Activated T-helper 1 cell treated with anti-CD3 and anti-CD28 coated beads, Interleukin-2, amount 50 U/mL, for 16 hours (primary cell): Measurements from ENCODE around the gene KIFBP.
"Not testable (repeated sequence)": the region's sequence is repeated elsewhere in the genome, so short reads cannot be mapped to it uniquely, and the experiment has no call there.

ENCODE experiments used
- DNase-seq, 2 donors: peaks; one replicate each; pipeline ENCODE4 v3.0.0-alpha.2; 2020; ENCODE audit warnings: low read depth in 1 of 2, low spot score in 1 of 2

The KIFBP gene

DNA sequence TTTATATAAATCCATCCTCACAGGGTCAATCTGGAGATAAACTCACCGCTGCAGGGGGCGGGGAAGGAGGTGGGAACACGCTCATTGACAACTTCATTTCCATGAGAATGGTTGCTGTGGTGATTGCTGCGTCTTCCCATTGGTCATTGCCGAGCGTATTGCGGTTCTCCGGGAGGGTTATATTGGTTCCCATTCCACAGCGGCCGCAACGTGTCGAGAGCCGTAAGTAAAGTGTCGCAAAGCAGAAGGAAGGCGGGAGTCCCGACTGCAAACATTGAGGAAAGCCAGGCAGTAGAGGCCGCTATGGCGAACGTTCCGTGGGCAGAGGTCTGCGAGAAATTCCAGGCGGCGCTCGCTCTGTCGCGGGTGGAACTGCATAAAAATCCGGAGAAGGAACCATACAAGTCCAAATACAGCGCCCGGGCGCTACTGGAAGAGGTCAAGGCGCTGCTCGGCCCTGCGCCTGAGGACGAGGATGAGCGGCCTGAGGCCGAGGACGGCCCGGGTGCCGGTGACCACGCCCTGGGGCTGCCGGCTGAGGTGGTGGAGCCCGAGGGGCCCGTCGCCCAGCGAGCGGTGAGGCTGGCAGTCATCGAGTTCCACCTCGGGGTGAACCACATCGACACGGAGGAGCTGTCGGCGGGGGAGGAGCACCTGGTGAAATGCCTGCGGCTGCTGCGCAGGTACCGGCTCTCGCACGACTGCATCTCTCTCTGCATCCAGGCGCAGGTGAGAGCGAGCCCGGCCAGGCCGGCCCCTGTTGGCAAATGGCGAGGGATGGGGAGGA, at the start of gene KIFBP:
KIFBP (plus strand) TSS at position 274 of the 787 bp plus-strand sequence; CDS start at position 304, 30 bp downstream.
- DNase-seq = peak; percentile 59 to 66

DNA sequence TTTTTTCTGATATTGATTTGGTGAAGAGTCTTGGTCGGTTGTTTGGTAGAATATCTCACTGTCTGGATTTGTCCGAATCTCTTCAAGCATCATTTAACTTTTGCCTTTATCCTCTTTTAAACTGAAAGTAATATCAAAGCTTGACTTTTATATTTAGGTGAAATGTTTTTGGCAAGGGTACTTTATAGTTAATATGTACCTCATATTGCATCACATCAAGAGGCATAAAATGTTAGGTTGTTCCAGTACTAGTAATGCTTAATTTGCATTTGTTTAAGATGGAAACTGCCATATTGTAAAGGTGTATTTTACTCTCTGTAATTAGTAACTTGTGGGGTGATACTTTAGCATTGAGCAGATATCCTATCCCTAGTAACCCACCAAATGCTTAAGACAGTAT, 49.7 kb upstream of the KIFBP start:
- DNase-seq = no peak

DNA sequence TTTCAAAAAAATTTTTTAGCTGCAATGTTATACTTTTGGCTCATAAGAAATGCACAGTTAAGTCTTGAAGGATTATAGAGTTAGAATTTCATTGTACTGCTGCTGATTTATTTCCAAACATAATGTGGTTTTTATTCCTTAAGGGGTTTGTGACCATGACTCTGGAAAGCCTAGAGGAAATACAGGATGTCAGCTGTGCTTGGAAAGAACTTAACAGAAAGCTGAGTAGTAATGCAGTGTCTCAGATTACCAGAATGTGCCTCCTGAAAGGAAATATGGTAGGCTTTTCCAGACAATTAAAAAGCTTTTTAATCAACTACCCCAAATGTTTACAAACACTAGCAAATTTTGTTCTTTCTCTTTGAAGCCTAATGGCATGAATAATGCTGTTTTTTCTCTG, 47.7 kb upstream of the KIFBP start:
- DNase-seq = not testable (repeated sequence)

DNA sequence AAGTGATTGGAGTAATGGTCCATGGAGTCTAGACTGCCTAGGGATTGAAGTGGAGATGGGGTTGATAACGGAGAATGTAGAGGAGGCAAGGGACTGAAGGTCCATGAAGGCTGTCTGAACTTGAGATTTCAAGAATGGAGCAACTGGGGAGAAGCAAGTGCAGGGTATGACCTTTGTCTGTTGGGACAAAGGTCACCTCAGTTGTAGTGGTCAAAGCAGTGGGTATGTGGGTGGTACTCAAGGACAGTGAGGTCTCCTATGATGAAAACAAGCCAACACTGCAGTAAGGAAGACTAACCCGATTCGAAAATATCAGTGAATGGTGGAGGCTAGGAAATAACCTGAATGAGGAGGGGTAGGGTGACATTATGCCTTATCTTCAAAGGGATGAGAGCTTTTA, 38.0 kb upstream of the KIFBP start:
- no peak for DNase-seq

- DNase-seq = no peak
These were observed 33.7 kb upstream of the KIFBP start for GRCh38 chr10:68954904-68955303.

GRCh38 chr10:68955355-68955831, 33.2 kb upstream of the KIFBP start:
- peak in 1 of 2 donors; percentile 4 for DNase-seq

DNA sequence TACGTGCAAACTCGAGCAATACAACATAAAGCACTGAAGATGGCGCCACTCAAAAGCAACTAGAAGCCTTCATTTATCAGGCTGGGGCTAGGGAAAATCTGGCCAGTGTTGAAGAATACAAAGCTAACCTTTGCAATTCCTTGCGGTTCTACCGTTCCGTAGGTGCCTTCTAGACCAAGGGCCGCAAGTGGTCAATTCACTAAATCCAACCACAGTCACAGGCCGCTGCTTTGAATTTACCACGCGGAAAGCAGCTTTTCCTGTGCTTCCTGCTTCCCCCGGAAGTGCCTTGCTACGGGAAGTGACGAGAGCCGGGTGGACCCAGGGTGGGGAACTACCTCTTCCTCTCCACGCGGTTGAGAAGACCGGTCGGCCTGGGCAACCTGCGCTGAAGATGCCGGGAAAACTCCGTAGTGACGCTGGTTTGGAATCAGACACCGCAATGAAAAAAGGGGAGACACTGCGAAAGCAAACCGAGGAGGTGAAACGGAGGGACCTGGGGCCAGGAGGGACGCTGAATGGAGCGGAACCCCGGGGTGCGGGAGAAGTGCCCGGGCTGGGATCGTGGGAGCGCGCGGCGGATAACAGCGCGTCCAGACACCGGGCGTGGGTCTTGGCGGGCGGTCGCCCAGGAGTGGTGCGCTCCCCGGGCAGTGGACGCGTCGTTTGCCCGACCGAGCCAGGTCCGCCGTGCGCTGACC, 32.6 kb upstream of the KIFBP start, which contains the start of gene DDX21:
DDX21 (plus strand) TSS at position 339 of the 701 bp plus-strand sequence; CDS start at position 395, 56 bp downstream.
- DNase-seq = peak; percentile 71 to 81

DNA sequence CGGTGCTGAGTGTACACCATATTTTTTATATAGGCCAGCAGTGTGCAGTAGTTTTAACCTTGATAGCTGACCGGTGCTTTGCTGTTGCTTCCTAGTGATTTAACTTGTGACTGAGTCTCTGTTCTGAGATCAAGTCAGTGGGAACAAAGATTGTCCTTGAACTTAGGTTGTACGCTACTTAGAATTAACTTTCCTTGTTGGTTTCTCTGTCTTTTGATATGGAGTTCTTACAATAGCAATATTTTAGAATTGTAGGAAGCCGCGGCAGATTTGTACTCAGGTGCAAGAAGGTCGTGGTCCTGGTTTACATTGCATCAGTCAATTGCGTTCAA, 31.4 kb upstream of the KIFBP start:
- DNase-seq = no peak

GRCh38 chr10:68957654-68958053, 30.9 kb upstream of the KIFBP start:
- no peak for DNase-seq

DNA sequence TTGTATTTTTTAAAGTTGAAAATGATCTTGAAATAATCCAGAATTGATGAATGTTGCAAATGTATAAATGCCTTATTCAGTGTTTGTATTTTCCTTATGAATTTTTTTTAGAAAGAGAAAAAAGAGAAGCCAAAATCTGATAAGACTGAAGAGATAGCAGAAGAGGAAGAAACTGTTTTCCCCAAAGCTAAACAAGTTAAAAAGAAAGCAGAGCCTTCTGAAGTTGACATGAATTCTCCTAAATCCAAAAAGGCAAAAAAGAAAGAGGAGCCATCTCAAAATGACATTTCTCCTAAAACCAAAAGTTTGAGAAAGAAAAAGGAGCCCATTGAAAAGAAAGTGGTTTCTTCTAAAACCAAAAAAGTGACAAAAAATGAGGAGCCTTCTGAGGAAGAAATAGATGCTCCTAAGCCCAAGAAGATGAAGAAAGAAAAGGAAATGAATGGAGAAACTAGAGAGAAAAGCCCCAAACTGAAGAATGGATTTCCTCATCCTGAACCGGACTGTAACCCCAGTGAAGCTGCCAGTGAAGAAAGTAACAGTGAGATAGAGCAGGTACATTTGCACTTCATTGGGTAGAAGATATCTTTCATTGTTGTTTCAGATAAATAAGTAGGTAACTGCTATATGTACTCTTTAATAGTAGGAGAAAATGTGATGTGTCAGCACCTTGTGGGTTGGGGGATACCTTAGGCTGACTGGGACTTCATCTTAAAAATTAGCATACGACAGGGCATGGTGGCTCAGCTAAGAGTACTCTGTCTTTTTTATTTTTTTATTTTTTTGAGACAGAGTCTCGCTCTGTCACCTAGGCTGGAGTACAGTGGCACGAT, 28.7 kb upstream of the KIFBP start:
- DNase-seq = no peak

- no peak for DNase-seq
These were observed 25.5 kb upstream of the KIFBP start for GRCh38 chr10:68963151-68963550.

- DNase-seq = no peak
These were observed 14.6 kb upstream of the KIFBP start for GRCh38 chr10:68973975-68974374.

DNA sequence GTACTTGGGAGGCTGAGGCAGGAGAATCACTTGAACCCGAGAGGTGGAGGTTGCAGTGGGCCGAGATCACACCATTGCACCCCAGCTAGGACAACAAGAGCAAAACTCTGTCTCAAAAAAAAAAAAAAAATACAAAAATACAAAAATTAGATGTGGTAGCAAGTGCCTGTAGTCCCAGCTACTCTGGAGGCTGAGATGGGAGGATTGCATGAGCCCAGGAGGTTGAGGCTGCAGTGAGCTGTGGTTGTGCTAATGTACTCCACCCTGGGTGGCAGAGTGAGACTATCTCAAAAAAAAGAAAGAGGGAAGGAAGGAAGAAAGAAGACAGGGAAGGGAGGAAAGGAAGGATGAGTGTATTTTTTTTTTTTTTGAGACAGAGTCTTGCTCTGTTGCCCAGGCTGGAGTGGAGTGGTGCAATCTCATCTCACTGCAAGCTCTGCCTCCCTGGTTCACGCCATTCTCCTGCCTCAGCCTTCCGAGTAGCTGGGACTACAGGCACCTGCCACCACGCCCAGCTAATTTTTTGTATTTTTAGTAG, 12.6 kb upstream of the KIFBP start:
- not testable (repeated sequence) for DNase-seq

- not testable (repeated sequence) for DNase-seq
These were observed 8.9 kb upstream of the KIFBP start for GRCh38 chr10:68979738-68980137.

- no peak for DNase-seq
These were observed 7.5 kb upstream of the KIFBP start for GRCh38 chr10:68981074-68981473.

GRCh38 chr10:68982389-68982788, 6.2 kb upstream of the KIFBP start:
- no peak for DNase-seq

DNA sequence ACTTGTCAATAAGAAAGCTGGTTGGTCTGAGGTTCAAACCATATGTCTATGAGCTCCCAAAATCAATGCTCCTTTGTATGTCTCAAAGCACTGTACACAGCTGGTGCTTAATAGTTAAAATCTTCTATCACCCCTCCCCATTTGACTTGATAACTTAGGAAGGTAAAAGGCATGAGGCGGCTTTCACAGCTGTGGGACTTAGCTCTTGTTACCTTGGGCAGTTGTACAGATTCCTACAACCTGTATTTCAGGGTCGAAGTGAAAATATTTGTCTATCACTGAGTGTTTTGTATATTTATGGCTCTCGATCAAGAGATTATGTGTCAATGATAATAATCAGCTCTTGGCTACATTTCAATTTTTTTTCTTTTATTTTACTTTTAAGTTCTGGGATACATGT, 992 bp upstream of the KIFBP start:
- no peak for DNase-seq

GRCh38 chr10:68989317-68989990, 851 bp downstream of the KIFBP start:
- DNase-seq = no peak

- no peak for DNase-seq
These were observed 4.2 kb downstream of the KIFBP start for GRCh38 chr10:68992636-68993440.

DNA sequence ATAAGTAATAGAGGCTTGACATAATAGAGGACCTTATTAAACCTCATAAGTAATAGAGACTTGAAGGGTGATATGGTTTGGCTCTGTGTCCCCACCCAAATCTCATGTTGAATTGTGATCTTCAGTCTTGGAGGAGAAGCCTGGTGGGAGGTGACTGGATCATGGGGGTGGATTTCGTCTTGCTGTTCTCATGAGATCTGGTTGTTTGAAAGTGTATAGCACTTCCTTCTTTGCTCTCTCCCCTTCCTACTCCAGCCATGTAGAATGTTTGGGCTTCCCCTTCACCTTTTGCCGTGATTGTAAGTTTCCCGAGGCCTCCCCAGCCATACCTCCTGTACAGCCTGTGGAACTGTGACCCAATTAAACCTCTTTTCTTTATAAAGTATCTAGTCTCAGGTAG, 8.6 kb downstream of the KIFBP start:
- DNase-seq = no peak
